Stimulated activated CD4-positive, alpha-beta T cell treated with anti-CD3 and anti-CD28 coated beads, Interleukin-15, amount 100 ng/mL, for 24 hours (primary cell): ENCODE results near the gene B4GALT5.
"Not testable (repeated sequence)": the region's sequence is repeated elsewhere in the genome, so short reads cannot be mapped to it uniquely, and the experiment has no call there.

Experiments used
- DNase-seq: peaks from one replicate; pipeline ENCODE4 v3.0.0-alpha.2; 2020

The B4GALT5 gene

DNA sequence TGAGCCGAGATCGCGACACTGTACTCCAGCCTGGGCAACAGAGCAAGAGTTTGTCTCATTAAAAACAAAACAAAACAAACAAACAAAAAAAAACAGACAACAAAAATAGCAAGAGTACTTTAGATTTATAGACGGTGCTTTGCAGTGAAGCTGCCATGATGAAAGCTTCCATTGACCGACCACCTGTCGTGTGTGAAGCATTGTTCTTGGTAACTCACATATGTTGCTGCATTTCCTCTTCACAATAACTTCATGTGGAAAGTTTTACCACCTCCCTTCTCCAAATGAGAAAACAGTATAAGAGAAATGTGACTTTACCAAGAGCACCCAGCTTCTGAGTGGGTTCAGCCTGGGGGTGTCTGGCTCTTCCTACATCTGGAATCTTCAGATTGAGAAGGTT lies 89.4 kb downstream of the B4GALT5 start:
- DNase-seq, result no peak

DNA sequence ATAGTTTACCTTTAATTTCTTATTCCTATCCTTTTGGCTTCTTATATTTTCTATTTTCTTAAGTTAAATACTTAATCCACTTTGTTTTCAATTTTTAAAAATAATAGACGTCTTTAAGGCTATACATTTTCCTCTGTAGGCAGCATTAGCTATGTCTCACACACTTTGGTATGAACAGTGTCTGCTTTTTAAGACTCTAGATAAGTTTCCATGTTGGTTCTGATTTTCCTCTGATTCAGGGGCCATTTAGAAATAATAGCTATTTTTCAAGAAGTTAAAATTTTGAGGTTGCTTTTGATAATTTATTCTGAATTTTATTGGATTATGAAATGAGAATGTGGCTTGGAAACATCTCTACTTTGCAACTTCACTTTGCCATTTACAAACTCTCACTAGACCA lies 91.4 kb downstream of the B4GALT5 start:
- DNase-seq, result no peak

DNA sequence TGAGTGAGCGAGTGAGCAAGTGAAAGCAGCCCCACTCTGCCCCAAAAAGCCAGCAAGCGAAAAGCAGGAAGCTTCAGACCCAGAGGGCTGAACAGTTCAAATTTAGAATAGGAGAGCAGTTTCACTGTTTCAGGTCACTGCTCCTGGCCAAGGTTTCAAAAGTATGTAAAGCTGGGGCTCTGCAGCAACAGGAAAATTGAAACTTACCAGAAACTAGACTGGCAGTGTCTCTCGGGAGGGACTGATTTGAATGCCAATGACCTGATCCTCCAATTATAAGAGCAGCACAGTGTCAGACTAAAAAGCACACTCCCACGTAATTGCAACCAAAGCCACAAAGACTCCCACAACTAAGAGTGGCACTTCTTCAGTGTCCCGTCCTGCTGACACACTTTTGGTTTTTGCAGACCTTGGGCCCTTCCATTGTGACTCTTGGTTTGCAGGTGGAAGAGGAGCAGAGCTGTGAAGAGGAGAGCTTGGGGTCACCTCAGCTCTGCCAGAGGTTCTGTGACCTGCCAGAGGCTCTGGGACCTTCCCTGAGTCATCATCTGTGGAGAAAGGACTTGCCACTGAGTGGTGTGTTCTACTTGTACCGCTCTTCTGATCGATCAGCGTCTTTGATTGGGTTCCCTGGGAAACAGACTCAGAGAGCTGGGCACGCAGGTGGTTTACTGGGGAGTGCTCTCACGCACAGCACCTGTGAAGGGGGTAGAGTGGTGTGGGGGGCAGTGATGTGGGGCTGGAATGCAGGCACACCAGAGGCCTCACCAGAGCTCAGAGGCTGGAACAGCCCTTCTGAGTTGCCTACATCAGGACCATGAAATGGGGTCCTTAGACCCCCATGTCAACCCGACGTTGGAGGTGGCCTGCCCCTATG lies 93.1 kb downstream of the B4GALT5 start:
- peak; percentile 37 for DNase-seq

GRCh38 chr20:49619113-49620048 lies 94.3 kb downstream of the B4GALT5 start:
- no peak for DNase-seq

DNA sequence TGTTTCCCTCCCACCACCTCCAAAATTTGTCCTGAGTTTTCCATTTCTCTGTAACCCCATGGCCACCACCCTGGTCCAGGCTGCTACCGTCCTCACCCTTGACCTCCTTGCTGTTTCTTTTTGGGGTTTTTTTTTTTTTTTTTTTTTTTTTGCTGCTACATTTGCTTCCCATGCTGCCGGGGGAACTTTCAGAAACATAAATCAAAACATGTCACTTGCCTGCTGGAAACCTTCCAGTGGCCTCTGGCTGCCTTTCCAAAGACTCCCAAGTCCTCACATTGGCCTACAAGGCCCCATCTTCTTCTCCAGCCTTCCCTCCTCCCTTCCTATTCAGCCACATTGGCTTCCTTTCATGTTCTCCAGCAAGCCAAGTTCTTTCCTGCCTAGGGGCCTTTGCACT lies 95.4 kb downstream of the B4GALT5 start:
- DNase-seq, result no peak

- not testable (repeated sequence) for DNase-seq
These were observed 96.3 kb downstream of the B4GALT5 start for GRCh38 chr20:49617394-49617793.

- no peak for DNase-seq
These were observed 97.3 kb downstream of the B4GALT5 start for GRCh38 chr20:49616154-49617007.

DNA sequence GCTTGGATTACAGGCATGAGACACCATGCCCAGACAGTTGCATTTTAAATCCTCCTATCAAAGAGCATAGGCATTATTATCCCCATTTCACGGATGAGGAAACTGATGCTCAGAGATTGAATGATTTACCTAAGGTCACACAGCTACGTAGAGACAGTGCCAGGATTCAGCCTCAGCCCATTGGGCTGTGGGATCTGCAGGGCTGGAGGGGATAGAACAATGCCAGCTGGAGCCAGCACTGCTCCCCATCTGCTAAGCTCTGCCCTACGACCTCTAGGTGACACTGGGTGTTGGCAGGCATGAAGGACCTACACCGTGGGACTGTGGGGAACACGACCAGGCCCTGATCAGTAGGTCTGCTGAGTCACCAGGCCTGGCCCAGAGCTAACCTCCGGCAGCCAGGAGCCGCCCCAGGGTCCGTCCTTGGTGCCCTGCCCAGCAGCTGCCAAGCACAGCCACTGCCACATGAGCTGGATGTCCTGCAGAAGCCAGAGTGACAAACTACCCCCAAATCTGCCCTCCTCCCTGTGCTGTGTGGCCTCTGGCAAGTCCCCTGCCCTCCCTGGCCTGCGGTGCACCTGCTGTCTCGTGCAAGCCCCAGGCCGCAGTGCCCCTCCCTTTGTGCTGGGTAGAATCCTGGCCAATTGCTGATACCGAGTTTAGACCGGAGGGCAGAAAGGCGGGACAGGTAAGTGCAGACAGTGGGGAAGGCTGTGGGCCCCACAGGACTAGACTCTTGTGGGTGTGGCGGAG lies 98.1 kb downstream of the B4GALT5 start:
- DNase-seq, result no peak

GRCh38 chr20:49615051-49615400 lies 98.7 kb downstream of the B4GALT5 start:
- DNase-seq, result not testable (repeated sequence)

DNA sequence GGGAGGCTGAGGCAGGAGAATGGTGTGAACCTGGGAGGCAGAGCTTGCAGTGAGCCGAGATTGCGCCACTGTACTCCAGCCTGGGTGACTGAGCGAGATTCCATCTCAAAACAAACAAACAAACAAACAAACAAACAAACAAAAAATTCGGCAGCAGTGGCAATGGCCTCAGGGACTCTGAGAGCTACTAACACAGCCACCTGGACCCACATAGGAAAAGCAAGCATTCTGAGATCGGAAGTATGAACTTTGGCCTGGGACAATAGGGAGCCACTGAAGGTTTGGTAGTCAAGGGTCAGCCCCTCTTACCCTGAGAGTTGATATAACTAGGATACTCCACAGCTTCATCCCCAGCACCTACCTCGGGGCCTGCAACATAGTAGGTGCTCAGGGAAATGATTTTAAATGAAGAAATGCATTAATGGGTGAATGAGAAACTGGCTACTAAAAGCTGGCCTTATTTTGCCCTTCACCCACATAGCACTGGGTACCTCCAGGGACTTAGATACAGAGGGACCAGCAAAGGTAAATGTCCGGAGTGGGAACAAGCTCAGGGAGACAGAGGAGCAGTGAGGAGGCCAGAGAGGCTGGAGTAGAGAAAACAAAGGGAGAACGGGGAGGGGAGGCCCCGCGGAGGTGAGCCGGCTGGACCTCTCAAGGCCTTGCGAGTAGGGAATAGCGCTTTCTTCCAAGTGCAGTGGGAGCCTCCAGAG lies 99.2 kb downstream of the B4GALT5 start:
- no peak for DNase-seq

DNA sequence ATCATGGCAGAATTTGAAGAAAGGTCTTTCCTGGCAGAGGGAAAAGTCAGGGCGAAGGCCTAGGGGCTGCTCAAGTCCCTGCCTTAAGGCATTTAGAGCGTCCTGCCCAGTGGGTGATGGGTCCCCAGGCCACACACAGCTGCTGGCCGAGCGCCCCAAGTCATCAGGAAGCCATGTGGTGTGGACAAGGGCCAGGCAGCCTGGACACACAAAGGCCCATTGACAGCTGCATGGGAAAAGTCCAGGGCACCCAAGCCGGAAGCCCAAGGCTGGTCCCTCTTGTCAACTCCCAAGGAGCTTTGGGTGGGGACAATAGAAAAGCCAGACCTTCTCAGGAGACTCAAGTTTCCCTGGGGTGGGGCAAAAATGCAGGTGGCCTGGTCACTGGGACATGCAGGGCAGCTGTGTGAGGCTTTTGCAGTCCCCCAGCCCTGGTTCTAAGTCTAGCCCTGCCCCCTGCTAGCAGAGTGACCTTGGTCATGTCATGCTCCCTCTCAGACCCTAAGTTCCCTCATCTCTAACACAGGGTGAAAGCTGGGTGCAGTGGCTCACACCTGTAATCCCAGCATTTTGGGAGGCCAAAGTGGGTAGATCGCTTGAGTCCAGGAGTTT lies 101.4 kb downstream of the B4GALT5 start:
- no peak for DNase-seq

- not testable (repeated sequence) for DNase-seq
These were observed 102.0 kb downstream of the B4GALT5 start for GRCh38 chr20:49611539-49612126.

- peak; percentile 85 for DNase-seq
These were observed 102.8 kb downstream of the B4GALT5 start for GRCh38 chr20:49610691-49611538.

GRCh38 chr20:49608752-49609670 lies 104.7 kb downstream of the B4GALT5 start:
- peak; percentile 84 for DNase-seq

GRCh38 chr20:49607568-49607967 lies 106.1 kb downstream of the B4GALT5 start:
- DNase-seq, result no peak

GRCh38 chr20:49603209-49603627 lies 110.5 kb downstream of the B4GALT5 start:
- no peak for DNase-seq

GRCh38 chr20:49602345-49603208 lies 111.1 kb downstream of the B4GALT5 start:
- no peak for DNase-seq
